Liver (tissue), 9 donors: ENCODE results near the gene OR2T10. TPM values are rescaled to one million over a fixed set of nuclear protein-coding genes. Genes with fewer than 3 reads are reported as not detected.

Experiments used
- DNase-seq: peaks from one replicate; pipeline ENCODE4 v3.0.0-alpha.2; 2017; ENCODE audit warnings: low spot score
- H3K27ac ChIP-seq, 2 donors: one replicate each; pipeline ENCODE4 v1.7.0; 2013; ENCODE audit warnings: inconsistent platforms in 2 of 2, low read length in 2 of 2, control low read depth in 1 of 2, low read depth in 1 of 2, mild to moderate bottlenecking in 1 of 2
- H3K27me3 ChIP-seq, 4 donors: one replicate each; pipeline versions ENCODE4 v1.6.1 to v1.7.0; 2013; ENCODE audit warnings: low read length in 3 of 4, inconsistent platforms in 1 of 4, mild to moderate bottlenecking in 1 of 4, moderate library complexity in 1 of 4; ENCODE audit not compliant: control insufficient read depth in 4 of 4, insufficient read depth in 4 of 4
- H3K36me3 ChIP-seq, 4 donors: one replicate each; pipeline versions ENCODE4 v1.6.1 to v1.7.0; 2013; ENCODE audit warnings: low read length in 3 of 4, mild to moderate bottlenecking in 3 of 4, low read depth in 1 of 4, moderate library complexity in 1 of 4; ENCODE audit not compliant: control insufficient read depth in 4 of 4, insufficient read depth in 3 of 4
- H3K4me1 ChIP-seq, 4 donors: one replicate each; pipeline versions ENCODE4 v1.6.1 to v1.7.0; 2013; ENCODE audit warnings: low read length in 3 of 4, mild to moderate bottlenecking in 3 of 4, moderate library complexity in 1 of 4; ENCODE audit not compliant: control insufficient read depth in 4 of 4, insufficient read depth in 4 of 4
- H3K4me3 ChIP-seq, 3 donors: one replicate each; pipeline versions ENCODE4 v1.6.1 to v1.7.0; 2013; ENCODE audit warnings: low read length in 3 of 3, control low read depth in 1 of 3, low read depth in 1 of 3, mild to moderate bottlenecking in 1 of 3
- H3K9ac ChIP-seq, 2 donors: one replicate each; pipeline ENCODE4 v1.7.0; 2013; ENCODE audit warnings: low read length in 2 of 2, mild to moderate bottlenecking in 2 of 2, moderate library complexity in 2 of 2, control low read depth in 1 of 2, low read depth in 1 of 2
- H3K9me3 ChIP-seq, 4 donors: one replicate each; pipeline versions ENCODE4 v1.6.1 to v1.7.0; 2013; ENCODE audit warnings: low read length in 3 of 4; ENCODE audit not compliant: control insufficient read depth in 4 of 4
- CTCF ChIP-seq: fragments of 150-350 bp; IDR thresholded peaks from 2 replicates; pipeline ENCODE4 v1.5.1; 2017; ENCODE audit warnings: improper control_type of control experiment, low read depth, low read length; ENCODE audit not compliant: missing input control
- FOXA1 ChIP-seq: IDR thresholded peaks from 2 replicates; pipeline ENCODE4 v1.6.1; 2016; ENCODE audit warnings: antibody characterized with exemption
- FOXA2 ChIP-seq: IDR thresholded peaks from 2 replicates; pipeline ENCODE4 v1.6.1; 2016; ENCODE audit warnings: antibody characterized with exemption
- GABPA ChIP-seq, 2 donors: IDR thresholded peaks in 1 of 2; conservative IDR thresholded peaks in 1 of 2; 2 replicates each; pipeline ENCODE4 v1.6.1; 2016; ENCODE audit warnings: antibody characterized with exemption in 2 of 2, mild to moderate bottlenecking in 1 of 2, moderate library complexity in 1 of 2
- HNF4A ChIP-seq, 2 donors: conservative IDR thresholded peaks; 2 replicates each; pipeline ENCODE4 v1.6.1; 2016; ENCODE audit warnings: antibody characterized with exemption in 2 of 2, mild to moderate bottlenecking in 2 of 2
- HNF4G ChIP-seq: IDR thresholded peaks from 2 replicates; pipeline ENCODE4 v1.6.1; 2016; ENCODE audit warnings: antibody characterized with exemption
- JUND ChIP-seq, 2 donors: IDR thresholded peaks; 2 replicates each; pipeline ENCODE4 v1.6.1; 2016; ENCODE audit warnings: antibody characterized with exemption in 2 of 2
- RAD21 ChIP-seq, 2 donors: IDR thresholded peaks; 2 replicates each; pipeline ENCODE4 v1.6.1; 2016; ENCODE audit warnings: antibody characterized with exemption in 2 of 2, mild to moderate bottlenecking in 2 of 2
- REST ChIP-seq: IDR thresholded peaks from 2 replicates; pipeline ENCODE4 v1.6.1; 2016; ENCODE audit warnings: antibody characterized with exemption, mild to moderate bottlenecking
- RXRA ChIP-seq, 2 donors: IDR thresholded peaks; 2 replicates each; pipeline ENCODE4 v1.6.1; 2017 to 2018; ENCODE audit warnings: antibody characterized with exemption in 2 of 2, mild to moderate bottlenecking in 1 of 2
- SP1 ChIP-seq: IDR thresholded peaks from 2 replicates; pipeline ENCODE4 v1.6.1; 2018; ENCODE audit warnings: antibody characterized with exemption, mild to moderate bottlenecking
- TAF1 ChIP-seq: conservative IDR thresholded peaks from 2 replicates; pipeline ENCODE4 v1.6.1; 2016; ENCODE audit warnings: antibody characterized with exemption, mild to moderate bottlenecking
- WGBS: extraction: QIAGEN DNeasy Blood & Tissue Kit; methylation state at CpG from one replicate; pipeline ENCODE4 v1.1.7; 2013; 5-methylcytosine and 5-hydroxymethylcytosine counted together
- polyA plus RNA-seq, 2 donors: library from polyadenylated mRNA; stranded (reverse) in 1 of 2; unstranded in 1 of 2; fragments of 200-250 nt in 1 of 2; fragments of >200 nt in 1 of 2; fragmentation: Nextera tagmentation in 1 of 2; extraction: Ambion mirVana in 1 of 2; gene quantifications; one replicate each; pipeline versions ENCODE4 v1.2.1 to v1.2.3, GENCODE V29; 2013 to 2015
- total RNA-seq, 2 donors: library from RNA; depleted of rRNA; stranded (reverse); fragments of >200 nt; gene quantifications; one replicate each; pipeline ENCODE4 v1.2.3, GENCODE V29; 2014
- TF ChIP-seq, protein P1 (sequence below): IDR thresholded peaks from 2 replicates; pipeline ENCODE4 v1.6.1; 2016; ENCODE audit warnings: antibody characterized with exemption
- donor health status: healthy.
- donor health status: healthy.
- donor health status: healthy.
- donor health status: healthy.
- donor health status: healthy.

OR2T10 gene
- total and polyA plus RNA-seq, 4 donors = not detected

GRCh38 chr1:248622570-248623001 is 25.1 kb upstream of the OR2T10 start:
- Histone ChIP-seq H3K27ac (no peak overlapping the region), H3K36me3 (no peaks in the 10 kb centered on the region), H3K4me1 (no peaks in the 10 kb centered on the region), H3K9me3 (no peaks in the 10 kb centered on the region), H3K27me3 (no peaks in the 10 kb centered on the region), H3K9ac (no peak overlapping the region), H3K4me3 (no peak overlapping the region)
- 68% methylated on average over 4 of the region's 4 CpGs for WGBS
- no peak for DNase-seq
- TF ChIP-seq CTCF (peak; percentile 52), RAD21 (IDR thresholded peaks at IDR 0.05) (peak; percentile 64 to 77), RXRA (IDR thresholded peaks at IDR 0.05) (no peak)

- WGBS = 70% methylated on average over 7 of the region's 7 CpGs
- Histone ChIP-seq H3K4me3 (no peak overlapping the region), H3K36me3 (no peaks in the 10 kb centered on the region), H3K9me3 (no peaks in the 10 kb centered on the region), H3K27me3 (no peaks in the 10 kb centered on the region), H3K27ac (no peak overlapping the region), H3K9ac (no peak overlapping the region), H3K4me1 (no peaks in the 10 kb centered on the region)
- no peak for TF ChIP-seq FOXA2
- no peak for DNase-seq
These were observed 24.3 kb upstream of the OR2T10 start for GRCh38 chr1:248621770-248622169.

- no peak overlapping the region for H3K4me3 ChIP-seq
- no peak overlapping the region for H3K9ac ChIP-seq
- TF ChIP-seq CTCF (peak; percentile 33), JUND (IDR thresholded peaks at IDR 0.05) (no peak), RAD21 (IDR thresholded peaks at IDR 0.05) (peak; percentile 36 to 78), TAF1 (no peak)
- DNase-seq = peak; percentile 55
- H3K4me1 ChIP-seq = no peaks in the 10 kb centered on the region
- no peak overlapping the region for H3K27ac ChIP-seq
- no peaks in the 10 kb centered on the region for H3K36me3 ChIP-seq
- 25% methylated on average over 3 of the region's 3 CpGs for WGBS
- no peaks in the 10 kb centered on the region for H3K9me3 ChIP-seq
- no peaks in the 10 kb centered on the region for H3K27me3 ChIP-seq
These were observed 21.4 kb upstream of the OR2T10 start for GRCh38 chr1:248618878-248619277.

GRCh38 chr1:248618119-248618518 is 20.6 kb upstream of the OR2T10 start:
- no peak overlapping the region for H3K27ac ChIP-seq
- WGBS = 75% methylated on average over 7 of the region's 7 CpGs
- H3K9me3 ChIP-seq = no peaks in the 10 kb centered on the region
- no peaks in the 10 kb centered on the region for H3K27me3 ChIP-seq
- no peaks in the 10 kb centered on the region for H3K4me1 ChIP-seq
- no peak overlapping the region for H3K4me3 ChIP-seq
- no peak overlapping the region for H3K9ac ChIP-seq
- no peaks in the 10 kb centered on the region for H3K36me3 ChIP-seq
- no peak for DNase-seq
- TF ChIP-seq FOXA2 (no peak), JUND (IDR thresholded peaks at IDR 0.05) (no peak), REST (no peak), GABPA (IDR thresholded peaks at IDR 0.05 in 1 of 2, conservative IDR thresholded peaks at IDR 0.05 in 1 of 2) (no peak), HNF4A (conservative IDR thresholded peaks at IDR 0.05) (no peak), SP1 (no peak), CTCF (no peak), HNF4G (no peak), FOXA1 (no peak), RXRA (IDR thresholded peaks at IDR 0.05) (no peak)
- TF ChIP-seq, protein P1, sequence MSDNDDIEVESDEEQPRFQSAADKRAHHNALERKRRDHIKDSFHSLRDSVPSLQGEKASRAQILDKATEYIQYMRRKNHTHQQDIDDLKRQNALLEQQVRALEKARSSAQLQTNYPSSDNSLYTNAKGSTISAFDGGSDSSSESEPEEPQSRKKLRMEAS = no peak
